ENCODE measurements around the gene EXOSC7. TPM values are rescaled to one million over a fixed set of nuclear protein-coding genes. Genes with fewer than 3 reads are reported as not detected.

EXOSC7 gene
- total and polyA plus RNA-seq, 2 of the 4 experiments (the other 2 are of a cell fraction), result 61.6 to 62.2 TPM

GRCh38 chr3:44958386-44958785 is 17.7 kb upstream of the EXOSC7 start:
- Histone ChIP-seq H3K9me1 (ENCODE audit: insufficient read depth, low read length) (peaks cover 34% of the 10 kb centered on the region), H2BK20ac (ENCODE audit: low read depth, low read length) (no peak overlapping the region), H2AFZ (replicated peaks; ENCODE audit: low read length, poor library complexity) (no peak overlapping the region), H3K4me1 (ENCODE audit: control insufficient read depth, insufficient read depth, low read length) (peaks cover 13% of the 10 kb centered on the region), H2BK5ac (ENCODE audit: low read depth, low read length, poor library complexity, severe bottlenecking) (no peak overlapping the region), H3K23ac (ENCODE audit: low read depth, low read length) (no peak overlapping the region), H3K4ac (ENCODE audit: low read depth, low read length) (no peak overlapping the region), H2AK5ac (ENCODE audit: low read depth, low read length) (no peak overlapping the region), H4K91ac (ENCODE audit: insufficient read depth, low read depth, low read length) (no peak overlapping the region), H3K14ac (replicated peaks; ENCODE audit: low read depth, low read length) (no peak overlapping the region), H3K36me3 (ENCODE audit: control insufficient read depth, insufficient read depth, low read length) (peaks cover 23% of the 10 kb centered on the region), H3K9ac (ENCODE audit: low read depth, low read length) (no peak overlapping the region), H3K4me2 (ENCODE audit: low read depth, low read length) (no peak overlapping the region), H3K56ac (ENCODE audit: extremely low read depth, insufficient read depth, low read length) (no peak overlapping the region), H4K5ac (ENCODE audit: low read depth, low read length) (no peak overlapping the region), H4K8ac (ENCODE audit: low read depth in 2 of 2, low read length in 2 of 2) (no peak overlapping the region), H2AK9ac (replicated peaks; ENCODE audit: low read depth, low read length, poor library complexity) (no peak overlapping the region), H3K27me3 (ENCODE audit: control insufficient read depth, insufficient read depth, low read length) (no peaks in the 10 kb centered on the region), H3K79me1 (ENCODE audit: low read depth in 1 of 2, low read length in 2 of 2) (peaks cover 27 to 92% of the 10 kb centered on the region in 2 experiments), H3K9me3 (ENCODE audit: control insufficient read depth, insufficient read depth, low read length) (no peaks in the 10 kb centered on the region), H3K27ac (ENCODE audit: insufficient read depth, low read length) (no peak overlapping the region), H4K20me1 (ENCODE audit: insufficient read depth, low read length) (peaks cover 57% of the 10 kb centered on the region), H2BK120ac (ENCODE audit: low read depth, low read length) (no peak overlapping the region), H2BK15ac (ENCODE audit: low read depth, low read length) (no peak overlapping the region), H3K4me3 (ENCODE audit: insufficient read depth, low read depth, low read length) (no peak overlapping the region), H3K18ac (ENCODE audit: low read depth, low read length) (no peak overlapping the region)
- 100% methylated on average over 2 of the region's 7 CpGs; no CpG with 5 or more reads in 1 of the 2 experiments for WGBS, 2 experiments (ENCODE audit: extremely low coverage in 2 of 2, insufficient read length in 1 of 2)
- TF ChIP-seq POLR2A (IDR thresholded peaks at IDR 0.05; ENCODE audit: low read depth, low read length), result no peak
- TF ChIP-seq FOS (IDR thresholded peaks at IDR 0.05; ENCODE audit: low read depth, low read length), result no peak
- TF ChIP-seq CHD1 (IDR thresholded peaks at IDR 0.05; ENCODE audit: low read depth, low read length), result no peak
- intact Hi-C loops (cut with micrococcal nuclease) (no loop called here), dilution Hi-C loops (cut with HindIII; ENCODE audit: low sequenced_read_pairs, unreplicated experiment) (no loop called here), in situ Hi-C loops (cut with MboI; ENCODE audit: low sequenced_read_pairs) (no loop called here)
- ChIA-PET POLR2A (ENCODE audit: unreplicated experiment) (no interaction called here), CTCF (no interaction called here)
- BruUV-seq (replicated peaks), result no TSS peak
- DNase-seq (no peak), ATAC-seq (ENCODE audit: low read depth) (no peak)

Measured in IMR-90 (cell line).